Peyer's patch (tissue), 4 donors: Measurements from ENCODE around the gene IGFBP1. TPM values are rescaled to one million over a fixed set of nuclear protein-coding genes. Genes with fewer than 3 reads are reported as not detected.

Experiments used
- DNase-seq, 3 donors: peaks; one replicate each; pipeline ENCODE4 v3.0.0-alpha.2; 2017 to 2019
- H3K27ac ChIP-seq, 4 donors: fragments of 200-600 bp; sonication (generic); one replicate each; pipeline ENCODE4 v1.5.1; 2016 to 2019
- H3K27me3 ChIP-seq, 2 donors: fragments of 200-600 bp; sonication (generic); one replicate each; pipeline ENCODE4 v1.5.1; 2019
- H3K36me3 ChIP-seq, 3 donors: fragments of 200-600 bp; sonication (generic); one replicate each; pipeline ENCODE4 v1.5.1; 2016 to 2019
- H3K4me1 ChIP-seq, 4 donors: fragments of 200-600 bp; sonication (generic); one replicate each; pipeline ENCODE4 v1.5.1; 2016 to 2019
- H3K4me3 ChIP-seq, 4 donors: fragments of 200-600 bp; sonication (generic); 1 replicate in 3 of 4; 2 replicates in 1 of 4; pipeline ENCODE4 v1.5.1; 2016 to 2019; ENCODE audit warnings: mild to moderate bottlenecking in 1 of 4
- H3K9me3 ChIP-seq, 4 donors: fragments of 200-600 bp; sonication (generic); one replicate each; pipeline ENCODE4 v1.5.1; 2016 to 2019; ENCODE audit warnings: mild to moderate bottlenecking in 1 of 4
- POLR2A ChIP-seq, 2 donors: fragments of 450-650 bp; IDR thresholded peaks; one replicate each; pipeline ENCODE4 v1.5.1; 2017; ENCODE audit warnings: antibody characterized with exemption in 2 of 2, mild to moderate bottlenecking in 2 of 2, moderate library complexity in 2 of 2
- total RNA-seq, 4 donors: library from RNA; depleted of rRNA; stranded (reverse); fragments of >200 nt; gene quantifications; one replicate each; pipeline ENCODE4 v1.1.0, GENCODE V29; 2016
- TF ChIP-seq, protein P1 (sequence below), 6 experiments: fragments of 450-650 bp in 4 of 6; fragments of 200-600 bp in 2 of 6; sonication (generic) in 1 of 6; IDR thresholded peaks; one replicate each; pipeline ENCODE4 v1.5.1; 2017 to 2019; ENCODE audit warnings: antibody characterized with exemption in 6 of 6, mild to moderate bottlenecking in 3 of 6, moderate library complexity in 1 of 6

The IGFBP1 gene
- total RNA-seq, 4 donors from 2014 or later = not detected

DNA sequence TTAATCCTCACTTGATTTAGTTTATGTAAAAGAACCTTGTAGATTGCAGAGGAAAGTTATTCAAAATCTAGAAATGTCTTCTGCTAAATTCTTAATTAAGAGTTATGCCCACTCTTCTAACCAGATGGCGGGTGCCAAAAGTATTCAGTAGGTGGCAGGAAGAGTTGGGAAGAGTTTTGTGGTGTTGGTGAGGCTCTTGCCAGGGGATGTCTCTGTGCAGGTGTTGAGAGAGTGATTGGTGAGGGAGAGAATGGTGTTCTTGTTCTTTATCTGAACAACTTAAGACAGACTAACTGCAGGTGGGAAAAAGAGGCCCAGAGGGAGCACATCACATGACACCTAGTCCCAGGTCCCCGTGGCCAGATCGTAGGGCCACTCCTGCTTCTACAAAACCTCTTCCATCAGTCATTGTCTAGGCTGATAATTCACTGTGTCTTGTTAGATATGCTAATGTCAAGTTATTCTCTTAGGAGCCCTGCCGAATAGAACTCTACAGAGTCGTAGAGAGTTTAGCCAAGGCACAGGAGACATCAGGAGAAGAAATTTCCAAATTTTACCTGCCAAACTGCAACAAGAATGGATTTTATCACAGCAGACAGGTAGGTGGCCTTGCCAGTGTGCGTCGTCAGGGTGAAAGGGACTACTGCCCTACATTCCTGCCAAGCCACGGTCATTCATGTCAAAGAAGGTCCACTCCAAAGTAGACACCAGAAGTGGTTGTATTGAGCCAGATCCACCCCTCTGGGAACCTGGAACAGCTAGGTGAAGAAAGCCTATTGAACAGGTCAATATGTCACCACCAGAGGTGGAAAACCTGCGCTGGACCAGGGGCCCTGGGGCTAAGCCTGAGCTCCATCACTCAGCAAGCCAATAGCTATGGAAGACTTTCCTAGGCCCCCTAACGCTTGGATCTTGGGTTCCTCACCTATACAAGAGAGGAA is 3.4 kb downstream of the IGFBP1 start:
- no peak for DNase-seq
- H3K4me3 ChIP-seq = no peak overlapping the region
- no peaks in the 10 kb centered on the region for H3K9me3 ChIP-seq
- H3K27ac ChIP-seq = no peak overlapping the region
- no peaks in the 10 kb centered on the region for H3K36me3 ChIP-seq
- TF ChIP-seq, protein P1, sequence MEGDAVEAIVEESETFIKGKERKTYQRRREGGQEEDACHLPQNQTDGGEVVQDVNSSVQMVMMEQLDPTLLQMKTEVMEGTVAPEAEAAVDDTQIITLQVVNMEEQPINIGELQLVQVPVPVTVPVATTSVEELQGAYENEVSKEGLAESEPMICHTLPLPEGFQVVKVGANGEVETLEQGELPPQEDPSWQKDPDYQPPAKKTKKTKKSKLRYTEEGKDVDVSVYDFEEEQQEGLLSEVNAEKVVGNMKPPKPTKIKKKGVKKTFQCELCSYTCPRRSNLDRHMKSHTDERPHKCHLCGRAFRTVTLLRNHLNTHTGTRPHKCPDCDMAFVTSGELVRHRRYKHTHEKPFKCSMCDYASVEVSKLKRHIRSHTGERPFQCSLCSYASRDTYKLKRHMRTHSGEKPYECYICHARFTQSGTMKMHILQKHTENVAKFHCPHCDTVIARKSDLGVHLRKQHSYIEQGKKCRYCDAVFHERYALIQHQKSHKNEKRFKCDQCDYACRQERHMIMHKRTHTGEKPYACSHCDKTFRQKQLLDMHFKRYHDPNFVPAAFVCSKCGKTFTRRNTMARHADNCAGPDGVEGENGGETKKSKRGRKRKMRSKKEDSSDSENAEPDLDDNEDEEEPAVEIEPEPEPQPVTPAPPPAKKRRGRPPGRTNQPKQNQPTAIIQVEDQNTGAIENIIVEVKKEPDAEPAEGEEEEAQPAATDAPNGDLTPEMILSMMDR (IDR thresholded peaks at IDR 0.05) = no peak
- no peak for TF ChIP-seq POLR2A (IDR thresholded peaks at IDR 0.05)
- H3K4me1 ChIP-seq = peaks cover 0 to 13% (median 0%) of the 10 kb centered on the region in 4 donors
- H3K27me3 ChIP-seq = peaks cover 0 to 5% of the 10 kb centered on the region in 2 donors

GRCh38 chr7:45892407-45893035 is 4.2 kb downstream of the IGFBP1 start:
- peaks cover 0 to 13% (median 0%) of the 10 kb centered on the region in 4 donors for H3K4me1 ChIP-seq
- H3K9me3 ChIP-seq = no peaks in the 10 kb centered on the region
- no peak for DNase-seq
- H3K4me3 ChIP-seq = no peak overlapping the region
- H3K27me3 ChIP-seq = peaks cover 0 to 5% of the 10 kb centered on the region in 2 donors
- TF ChIP-seq POLR2A (IDR thresholded peaks at IDR 0.05) = no peak
- TF ChIP-seq, protein P1 (IDR thresholded peaks at IDR 0.05) = no peak
- no peak overlapping the region for H3K27ac ChIP-seq
- H3K36me3 ChIP-seq = no peaks in the 10 kb centered on the region

DNA sequence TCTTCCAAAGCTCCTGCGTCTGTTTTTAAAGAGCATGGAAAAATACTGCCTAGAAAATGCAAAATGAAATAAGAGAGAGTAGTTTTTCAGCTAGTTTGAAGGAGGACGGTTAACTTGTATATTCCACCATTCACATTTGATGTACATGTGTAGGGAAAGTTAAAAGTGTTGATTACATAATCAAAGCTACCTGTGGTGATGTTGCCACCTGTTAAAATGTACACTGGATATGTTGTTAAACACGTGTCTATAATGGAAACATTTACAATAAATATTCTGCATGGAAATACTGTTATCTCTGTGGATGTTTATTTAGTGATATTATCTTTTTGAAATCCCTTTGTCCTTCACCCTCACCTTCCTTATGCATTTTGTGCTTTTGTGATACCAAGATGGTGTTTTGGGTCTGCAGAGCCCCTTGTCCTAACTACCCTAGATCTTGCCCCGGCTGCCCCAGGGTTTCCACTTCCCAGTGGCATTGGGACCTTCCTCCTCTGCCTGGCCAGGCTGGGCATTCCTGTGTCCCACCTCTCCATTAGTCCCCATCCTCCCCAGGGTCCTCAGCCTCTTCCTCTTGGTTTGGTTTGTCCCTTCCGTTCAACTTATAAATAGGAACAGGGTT is 5.2 kb downstream of the IGFBP1 start:
- TF ChIP-seq, protein P1 (IDR thresholded peaks at IDR 0.05) = no peak
- no peak for TF ChIP-seq POLR2A (IDR thresholded peaks at IDR 0.05)
- Histone ChIP-seq H3K9me3 (no peaks in the 10 kb centered on the region), H3K36me3 (no peaks in the 10 kb centered on the region), H3K27ac (no peak overlapping the region), H3K4me1 (peaks cover 0 to 5% (median 0%) of the 10 kb centered on the region in 4 donors), H3K4me3 (no peak overlapping the region), H3K27me3 (peaks cover 0 to 5% of the 10 kb centered on the region in 2 donors)
- DNase-seq = no peak

GRCh38 chr7:45893996-45894664 is 5.8 kb downstream of the IGFBP1 start:
- TF ChIP-seq, protein P1 (IDR thresholded peaks at IDR 0.05) = no peak
- no peak for TF ChIP-seq POLR2A (IDR thresholded peaks at IDR 0.05)
- Histone ChIP-seq H3K4me1 (no peaks in the 10 kb centered on the region), H3K9me3 (no peaks in the 10 kb centered on the region), H3K4me3 (no peak overlapping the region), H3K36me3 (no peaks in the 10 kb centered on the region), H3K27me3 (no peaks in the 10 kb centered on the region), H3K27ac (no peak overlapping the region)
- no peak for DNase-seq

DNA sequence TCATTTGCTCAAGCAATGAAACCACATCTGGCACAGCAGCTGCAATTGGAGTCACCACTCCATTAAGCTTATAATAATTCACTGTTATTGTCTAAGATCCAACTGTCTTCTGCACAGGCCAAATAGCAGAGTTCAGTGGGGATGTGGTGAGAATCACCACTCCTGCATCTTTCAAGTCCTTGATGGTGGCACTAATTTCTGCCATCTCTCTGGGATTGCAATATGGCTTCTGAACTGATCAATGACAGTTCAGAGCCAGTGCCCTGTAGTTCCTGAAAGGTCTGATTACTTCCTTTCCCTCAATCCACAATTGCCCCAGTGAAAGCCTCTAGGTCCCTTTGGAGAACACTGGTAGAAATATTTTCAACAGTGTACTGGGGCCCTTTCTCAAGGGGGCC is 6.4 kb downstream of the IGFBP1 start:
- H3K27ac ChIP-seq = no peak overlapping the region
- H3K4me3 ChIP-seq = no peak overlapping the region
- H3K27me3 ChIP-seq = no peaks in the 10 kb centered on the region
- H3K9me3 ChIP-seq = no peaks in the 10 kb centered on the region
- no peaks in the 10 kb centered on the region for H3K36me3 ChIP-seq
- TF ChIP-seq, protein P1 (IDR thresholded peaks at IDR 0.05) = no peak
- no peak for TF ChIP-seq POLR2A (IDR thresholded peaks at IDR 0.05)
- DNase-seq = no peak
- H3K4me1 ChIP-seq = no peaks in the 10 kb centered on the region
